HL-60/S4 treated with retinoic acid at 250 ng/mL for 4 days and 3 days (cell line): Measurements from ENCODE around the gene PRKCE.
"Not testable (repeated sequence)": the region's sequence is repeated elsewhere in the genome, so short reads cannot be mapped to it uniquely, and the experiment has no call there.

ENCODE experiments used
- in situ Hi-C: fragments of 300-500 bp; cut with MboI; formaldehyde crosslinking; loops from 2 replicates; pipeline ENCODE4 v1.7.0; 2022; ENCODE audit warnings: low sequenced_read_pairs

The PRKCE gene

GRCh38 chr2:45901468-45902032 lies 250.1 kb downstream of the PRKCE start:
- in situ Hi-C loops = no loop called here

GRCh38 chr2:45902380-45902779 lies 250.9 kb downstream of the PRKCE start:
- in situ Hi-C loops = no loop called here

GRCh38 chr2:45902781-45903375 lies 251.4 kb downstream of the PRKCE start:
- in situ Hi-C loops = no loop called here

GRCh38 chr2:45904267-45904945 lies 252.9 kb downstream of the PRKCE start:
- in situ Hi-C loops = no loop called here

GRCh38 chr2:45904946-45905631 lies 253.6 kb downstream of the PRKCE start:
- in situ Hi-C loops = no loop called here

- in situ Hi-C loops = no loop called here
These were observed 254.1 kb downstream of the PRKCE start for GRCh38 chr2:45905632-45905958.

- in situ Hi-C loops = no loop called here
These were observed 256.1 kb downstream of the PRKCE start for GRCh38 chr2:45907592-45907991.

- in situ Hi-C loops = no loop called here
These were observed 257.1 kb downstream of the PRKCE start for GRCh38 chr2:45908316-45909170.

- in situ Hi-C loops = no loop called here
These were observed 257.7 kb downstream of the PRKCE start for GRCh38 chr2:45909171-45909565.

GRCh38 chr2:45909677-45910191 lies 258.3 kb downstream of the PRKCE start:
- in situ Hi-C loops = no loop called here

GRCh38 chr2:45910473-45911060 lies 259.1 kb downstream of the PRKCE start:
- in situ Hi-C loops = no loop called here

GRCh38 chr2:45911538-45911937 lies 260.1 kb downstream of the PRKCE start:
- in situ Hi-C loops = no loop called here

GRCh38 chr2:45912109-45912508 lies 260.6 kb downstream of the PRKCE start:
- in situ Hi-C loops = no loop called here

- in situ Hi-C loops = no loop called here
These were observed 262.1 kb downstream of the PRKCE start for GRCh38 chr2:45913539-45913938.

GRCh38 chr2:45915523-45915922 lies 264.0 kb downstream of the PRKCE start:
- in situ Hi-C loops = no loop called here

- in situ Hi-C loops = not testable (repeated sequence)
These were observed 266.2 kb downstream of the PRKCE start for GRCh38 chr2:45917561-45918176.

GRCh38 chr2:45918463-45919159 lies 267.1 kb downstream of the PRKCE start:
- in situ Hi-C loops = no loop called here

GRCh38 chr2:45919160-45919650 lies 267.7 kb downstream of the PRKCE start:
- in situ Hi-C loops = no loop called here

- in situ Hi-C loops = no loop called here
These were observed 268.2 kb downstream of the PRKCE start for GRCh38 chr2:45919711-45920111.
